ENCODE measurements around the gene EEPD1.

GRCh38 chr7:36167403-36168050, 14.5 kb downstream of the EEPD1 start:
- TF ChIP-seq ZNF19 (tag by site-specific recombination; IDR thresholded peaks at IDR 0.05; ENCODE audit: low read depth) (no peak), CTCF (tag by site-specific recombination; IDR thresholded peaks at IDR 0.05) (no peak), ZBTB7A (tag by site-specific recombination; IDR thresholded peaks at IDR 0.05; ENCODE audit: low read depth) (no peak), SALL2 (tag by site-specific recombination; IDR thresholded peaks at IDR 0.05; ENCODE audit: borderline replicate concordance) (no peak), ZNF404 (tag by site-specific recombination; IDR thresholded peaks at IDR 0.05) (no peak), ZNF670 (tag by site-specific recombination; IDR thresholded peaks at IDR 0.05; ENCODE audit: low read depth) (no peak), YY1 (tag by site-specific recombination; IDR thresholded peaks at IDR 0.05) (no peak), ELK4 (IDR thresholded peaks at IDR 0.05; ENCODE audit: borderline replicate concordance, low read depth, low read length) (no peak), FEZF1 (tag by site-specific recombination; IDR thresholded peaks at IDR 0.05) (no peak), ZBTB20 (tag by site-specific recombination; IDR thresholded peaks at IDR 0.05) (no peak), HOXD13 (CRISPR knock-in tag; IDR thresholded peaks at IDR 0.05; ENCODE audit: borderline replicate concordance) (no peak), ZBTB26 (tag by site-specific recombination; optimal IDR thresholded peaks at IDR 0.05) (no peak)
